Neural crest cell (in vitro differentiated cells): ENCODE data around the gene CCDC175. TPM values are rescaled to one million over a fixed set of nuclear protein-coding genes. Genes with fewer than 3 reads are reported as not detected.

ENCODE experiments used
- DNase-seq: peaks from one replicate; pipeline ENCODE4 v3.0.0; 2021; ENCODE audit warnings: low read depth, mixed read lengths, low spot score
- H3K27ac Mint-ChIP-seq: one replicate; pipeline ENCODE4 v1.8.0; 2021; ENCODE audit warnings: mild to moderate bottlenecking, mixed read lengths; ENCODE audit not compliant: unreplicated experiment
- H3K27me3 Mint-ChIP-seq: 2 replicates; pipeline ENCODE4 v1.8.0; 2021; ENCODE audit warnings: low read depth, mild to moderate bottlenecking, mixed read lengths
- H3K36me3 Mint-ChIP-seq: 2 replicates; pipeline ENCODE4 v1.8.0; 2021; ENCODE audit warnings: low read depth, mild to moderate bottlenecking, mixed read lengths
- H3K4me1 Mint-ChIP-seq: 2 replicates; pipeline ENCODE4 v1.8.0; 2021; ENCODE audit warnings: mixed read lengths
- H3K4me3 Mint-ChIP-seq: one replicate; pipeline ENCODE4 v1.8.0; 2021; ENCODE audit warnings: mild to moderate bottlenecking, mixed read lengths
- H3K9me3 Mint-ChIP-seq: 2 replicates; pipeline ENCODE4 v1.8.0; 2021; ENCODE audit warnings: mixed read lengths
- CTCF ChIP-seq: fragments of 200-600 bp; sonication (generic); conservative IDR thresholded peaks from 2 replicates; pipeline ENCODE4 v1.5.0; 2021; ENCODE audit warnings: antibody characterized with exemption, mild to moderate bottlenecking
- total RNA-seq: library from RNA; stranded (reverse); gene quantifications from 2 replicates; pipeline ENCODE4 v1.2.1, GENCODE V29; 2021

The CCDC175 gene
- total RNA-seq, 1 donor from 2014 or later: 0.19 TPM

DNA sequence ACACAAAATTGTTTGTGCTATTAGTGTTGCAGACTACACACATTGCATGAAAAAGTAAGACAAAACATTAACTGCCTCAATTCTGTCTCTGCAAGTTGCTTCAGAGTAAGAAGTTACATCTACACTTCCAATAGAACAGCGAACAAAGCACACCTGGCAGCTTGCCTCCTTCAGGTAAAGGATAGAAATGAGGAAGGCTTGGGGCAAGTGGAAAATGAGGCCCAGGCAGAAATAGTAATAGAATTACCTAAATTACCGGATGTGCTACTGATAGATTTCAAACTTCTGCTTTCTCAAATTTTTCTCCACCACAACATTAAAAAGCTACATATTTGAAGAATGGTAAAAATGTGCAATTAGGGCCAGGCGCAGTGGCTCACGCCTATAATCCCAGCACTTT is 37.7 kb downstream of the CCDC175 start:
- no peaks in the 10 kb centered on the region for H3K36me3 Mint-ChIP-seq
- no peak overlapping the region for H3K27ac Mint-ChIP-seq
- H3K4me3 Mint-ChIP-seq: no peak overlapping the region
- no peaks in the 10 kb centered on the region for H3K27me3 Mint-ChIP-seq
- no peaks in the 10 kb centered on the region for H3K9me3 Mint-ChIP-seq
- TF ChIP-seq CTCF: no peak
- DNase-seq: no peak
- H3K4me1 Mint-ChIP-seq: peaks cover 4% of the 10 kb centered on the region

GRCh38 chr14:59537476-59537875 is 39.1 kb downstream of the CCDC175 start:
- H3K36me3 Mint-ChIP-seq: no peaks in the 10 kb centered on the region
- H3K4me3 Mint-ChIP-seq: no peak overlapping the region
- DNase-seq: no peak
- H3K27ac Mint-ChIP-seq: no peak overlapping the region
- no peak for TF ChIP-seq CTCF
- H3K9me3 Mint-ChIP-seq: no peaks in the 10 kb centered on the region
- peaks cover 4% of the 10 kb centered on the region for H3K4me1 Mint-ChIP-seq
- no peaks in the 10 kb centered on the region for H3K27me3 Mint-ChIP-seq

- Mint-ChIP-seq H3K4me3 (no peak overlapping the region), H3K9me3 (no peaks in the 10 kb centered on the region), H3K36me3 (no peaks in the 10 kb centered on the region), H3K27ac (no peak overlapping the region), H3K27me3 (no peaks in the 10 kb centered on the region), H3K4me1 (no peaks in the 10 kb centered on the region)
- no peak for DNase-seq
- no peak for TF ChIP-seq CTCF
Measured at GRCh38 chr14:59534361-59534987, 42.1 kb downstream of the CCDC175 start.

DNA sequence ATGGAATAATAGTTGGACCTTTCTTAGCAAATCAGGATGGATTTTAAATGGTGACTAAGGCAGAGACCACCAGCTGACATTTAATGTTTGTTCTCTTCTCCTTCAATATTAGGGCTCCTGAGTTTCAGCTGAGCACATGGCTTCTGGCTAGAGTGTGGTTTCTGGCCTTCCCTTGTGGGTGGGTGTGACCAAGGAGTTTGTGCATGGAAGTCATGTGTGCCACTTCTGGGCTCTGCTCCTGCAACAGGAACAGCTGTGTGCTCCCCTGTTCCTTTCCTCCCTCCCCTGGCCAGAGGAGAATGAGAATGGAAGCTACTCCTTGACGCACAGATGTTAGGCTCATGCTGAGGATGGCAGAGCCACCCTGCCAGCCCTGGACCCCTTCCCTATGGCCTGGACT is 44.2 kb downstream of the CCDC175 start:
- no peaks in the 10 kb centered on the region for H3K27me3 Mint-ChIP-seq

GRCh38 chr14:59530349-59530748 is 46.3 kb downstream of the CCDC175 start:
- no peak overlapping the region for H3K27ac Mint-ChIP-seq
- no peaks in the 10 kb centered on the region for H3K36me3 Mint-ChIP-seq
- TF ChIP-seq CTCF: no peak
- H3K9me3 Mint-ChIP-seq: peaks cover 8% of the 10 kb centered on the region
- H3K27me3 Mint-ChIP-seq: no peaks in the 10 kb centered on the region
- no peak for DNase-seq
- H3K4me3 Mint-ChIP-seq: no peak overlapping the region
- H3K4me1 Mint-ChIP-seq: no peaks in the 10 kb centered on the region

More for the DNA sequence above, 44.2 kb downstream of the CCDC175 start:
- Mint-ChIP-seq H3K4me3 (no peak overlapping the region), H3K9me3 (peaks cover 8% of the 10 kb centered on the region), H3K36me3 (no peaks in the 10 kb centered on the region), H3K4me1 (no peaks in the 10 kb centered on the region), H3K27ac (no peak overlapping the region)
- DNase-seq: no peak
- TF ChIP-seq CTCF: no peak

GRCh38 chr14:59529189-59529588 is 47.4 kb downstream of the CCDC175 start:
- H3K4me3 Mint-ChIP-seq: no peak overlapping the region
- no peak for TF ChIP-seq CTCF
- H3K27ac Mint-ChIP-seq: no peak overlapping the region
- no peaks in the 10 kb centered on the region for H3K4me1 Mint-ChIP-seq
- H3K27me3 Mint-ChIP-seq: no peaks in the 10 kb centered on the region
- no peak for DNase-seq
- H3K36me3 Mint-ChIP-seq: no peaks in the 10 kb centered on the region
- H3K9me3 Mint-ChIP-seq: peaks cover 8% of the 10 kb centered on the region
